ENCODE measurements around the gene GPR15. TPM values are rescaled to one million over a fixed set of nuclear protein-coding genes. Genes with fewer than 3 reads are reported as not detected.

GPR15 gene
- total RNA-seq, result not detected in 2 replicates

GRCh38 chr3:98531622-98532274, at the start of gene GPR15:
Gene GPR15 (plus strand): TSS chr3:98531978. CDS start chr3:98532034, 56 bp downstream.

GRCh38 chr3:98497381-98497780, 34.4 kb upstream of the GPR15 start, which contains the start of gene OR5K2:
Gene OR5K2 (plus strand): TSS chr3:98497681. CDS start chr3:98497681, 0 bp downstream.

GRCh38 chr3:98522544-98523281, 9.1 kb upstream of the GPR15 start, which contains the start of gene CLDND1:
Gene CLDND1 (minus strand): TSS chr3:98522902. CDS start chr3:98521424, 1,478 bp downstream.

Small RNAs within 50 kb of the gene (small RNA-seq; reads per million reads assigned to genes)
- not detected for gene RPL38P4

Other genes with a start within 250 kb of the GPR15 start
- not detected in 2 replicates for gene OR5H2, start 249.5 kb upstream of the GPR15 start, total RNA-seq
- not detected in 2 replicates for gene OR5K4, start 178.1 kb upstream of the GPR15 start, total RNA-seq
- gene OR5K3, start 141.3 kb upstream of the GPR15 start, total RNA-seq, result not detected in 2 replicates
- gene OR5K1, start 68.8 kb upstream of the GPR15 start, total RNA-seq, result not detected in 2 replicates
- not detected in 2 replicates for gene OR5K2, start 34.3 kb upstream of the GPR15 start, total RNA-seq
- gene CLDND1, start 9.1 kb upstream of the GPR15 start, total RNA-seq, result 91.2 and 94.4 TPM in 2 replicates
- gene CPOX, start 61.6 kb downstream of the GPR15 start, total RNA-seq, result 16.8 and 20.8 TPM in 2 replicates
- 0.49 and 1.3 TPM in 2 replicates for gene ST3GAL6, start 231.4 kb downstream of the GPR15 start, total RNA-seq